ENCODE measurements around the gene TOM1L2.
A peak's percentile ranks its signal among the peaks of the same experiment; 100 is the strongest.

DNA sequence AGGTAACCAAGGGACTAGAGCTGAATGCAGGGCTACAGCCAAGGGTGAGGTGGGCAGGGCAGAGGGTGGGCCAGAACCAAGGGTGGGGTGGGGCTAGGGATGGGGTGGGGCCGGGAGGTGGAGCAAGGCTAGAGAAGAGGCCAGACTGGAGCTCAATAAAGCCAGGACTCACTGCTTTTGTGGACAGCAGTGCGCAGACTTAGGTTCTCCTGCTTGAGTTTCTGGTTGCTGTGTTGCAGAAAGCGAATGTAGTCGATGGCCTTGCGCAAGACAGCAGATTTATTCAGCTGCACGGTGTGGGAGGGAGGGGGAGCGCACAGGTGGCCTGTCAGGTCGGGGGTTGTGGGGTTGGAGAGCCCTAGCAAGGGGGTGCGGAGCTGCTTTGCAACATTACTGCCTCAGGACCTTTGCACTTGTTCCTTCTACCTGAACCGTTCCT is 154.1 kb downstream of the TOM1L2 start:
- TF ChIP-seq, protein P1, sequence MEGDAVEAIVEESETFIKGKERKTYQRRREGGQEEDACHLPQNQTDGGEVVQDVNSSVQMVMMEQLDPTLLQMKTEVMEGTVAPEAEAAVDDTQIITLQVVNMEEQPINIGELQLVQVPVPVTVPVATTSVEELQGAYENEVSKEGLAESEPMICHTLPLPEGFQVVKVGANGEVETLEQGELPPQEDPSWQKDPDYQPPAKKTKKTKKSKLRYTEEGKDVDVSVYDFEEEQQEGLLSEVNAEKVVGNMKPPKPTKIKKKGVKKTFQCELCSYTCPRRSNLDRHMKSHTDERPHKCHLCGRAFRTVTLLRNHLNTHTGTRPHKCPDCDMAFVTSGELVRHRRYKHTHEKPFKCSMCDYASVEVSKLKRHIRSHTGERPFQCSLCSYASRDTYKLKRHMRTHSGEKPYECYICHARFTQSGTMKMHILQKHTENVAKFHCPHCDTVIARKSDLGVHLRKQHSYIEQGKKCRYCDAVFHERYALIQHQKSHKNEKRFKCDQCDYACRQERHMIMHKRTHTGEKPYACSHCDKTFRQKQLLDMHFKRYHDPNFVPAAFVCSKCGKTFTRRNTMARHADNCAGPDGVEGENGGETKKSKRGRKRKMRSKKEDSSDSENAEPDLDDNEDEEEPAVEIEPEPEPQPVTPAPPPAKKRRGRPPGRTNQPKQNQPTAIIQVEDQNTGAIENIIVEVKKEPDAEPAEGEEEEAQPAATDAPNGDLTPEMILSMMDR (IDR thresholded peaks at IDR 0.05): no peak
- peak in 1 of 2 donors; percentile 26 for TF ChIP-seq POLR2A (IDR thresholded peaks at IDR 0.05)

All from adrenal gland (tissue), 5 donors.